Astrocyte (in vitro differentiated cells and primary cell): ENCODE data around the gene MRPL27. TPM values are rescaled to one million over a fixed set of nuclear protein-coding genes. Genes with fewer than 3 reads are reported as not detected.

Source experiments
- DNase-seq: peaks from one replicate; pipeline ENCODE4 v3.0.0-alpha.2; 2010; ENCODE audit warnings: low read depth
- FAIRE-seq: peaks from 2 replicates; lab custom pipeline; 2011; peaks lifted over from hg19 to GRCh38; lab: Jason Lieb, UNC
- H2AFZ ChIP-seq: 2 replicates; pipeline ENCODE4 v1.6.0; 2012; ENCODE audit warnings: low read depth, low read length, inconsistent platforms
- H3K27ac ChIP-seq: 2 replicates; pipeline ENCODE4 v1.5.1; 2011; ENCODE audit warnings: low read depth, low read length, inconsistent platforms
- H3K27me3 ChIP-seq: 2 replicates; pipeline ENCODE4 v1.6.0; 2011; ENCODE audit warnings: low read length, inconsistent platforms; ENCODE audit not compliant: insufficient read depth
- H3K36me3 ChIP-seq: 2 replicates; pipeline ENCODE4 v1.5.1; 2011; ENCODE audit warnings: low read length, inconsistent platforms; ENCODE audit not compliant: insufficient read depth
- H3K4me1 ChIP-seq: 2 replicates; pipeline ENCODE4 v1.5.1; 2011; ENCODE audit warnings: low read length, inconsistent platforms; ENCODE audit not compliant: insufficient read depth
- H3K4me2 ChIP-seq: 2 replicates; pipeline ENCODE4 v1.6.0; 2012; ENCODE audit warnings: low read length, inconsistent platforms
- H3K4me3 ChIP-seq: 2 replicates; pipeline ENCODE4 v1.5.1; 2011; ENCODE audit warnings: low read depth, mild to moderate bottlenecking, low read length, inconsistent platforms; ENCODE audit not compliant: insufficient read depth
- H3K79me2 ChIP-seq: 2 replicates; pipeline ENCODE4 v1.6.0; 2012; ENCODE audit warnings: mild to moderate bottlenecking, low read length, inconsistent platforms; ENCODE audit not compliant: insufficient read depth
- H3K9ac ChIP-seq: 2 replicates; pipeline ENCODE4 v1.6.0; 2012; ENCODE audit warnings: mild to moderate bottlenecking, low read length, inconsistent platforms
- H3K9me3 ChIP-seq: 2 replicates; pipeline ENCODE4 v1.5.1; 2012; ENCODE audit warnings: low read depth, mild to moderate bottlenecking, low read length, inconsistent platforms; ENCODE audit not compliant: insufficient read depth
- H4K20me1 ChIP-seq: 2 replicates; pipeline ENCODE4 v1.6.0; 2012; ENCODE audit warnings: low read length, inconsistent platforms; ENCODE audit not compliant: insufficient read depth
- H3K27ac Mint-ChIP-seq: one replicate; pipeline ENCODE4 v1.8.0; 2021; ENCODE audit warnings: mild to moderate bottlenecking, mixed read lengths; ENCODE audit not compliant: unreplicated experiment
- H3K27me3 Mint-ChIP-seq: one replicate; pipeline ENCODE4 v1.8.0; 2021; ENCODE audit warnings: low read depth, mixed read lengths; ENCODE audit not compliant: unreplicated experiment
- H3K36me3 Mint-ChIP-seq: one replicate; pipeline ENCODE4 v1.8.0; 2021; ENCODE audit warnings: low read depth, mixed read lengths; ENCODE audit not compliant: unreplicated experiment
- H3K4me1 Mint-ChIP-seq: one replicate; pipeline ENCODE4 v1.8.0; 2021; ENCODE audit warnings: low read depth, mixed read lengths; ENCODE audit not compliant: unreplicated experiment
- H3K4me3 Mint-ChIP-seq: one replicate; pipeline ENCODE4 v1.8.0; 2021; ENCODE audit warnings: mild to moderate bottlenecking, moderate library complexity, mixed read lengths; ENCODE audit not compliant: unreplicated experiment
- H3K9me3 Mint-ChIP-seq: one replicate; pipeline ENCODE4 v1.8.0; 2021; ENCODE audit warnings: mild to moderate bottlenecking, mixed read lengths; ENCODE audit not compliant: unreplicated experiment
- EZH2 ChIP-seq: IDR thresholded peaks from 2 replicates; pipeline ENCODE4 v1.6.1; 2012; ENCODE audit warnings: mild to moderate bottlenecking, low read length, inconsistent platforms; ENCODE audit not compliant: insufficient read depth
- total RNA-seq: library from RNA; stranded (reverse); gene quantifications from 2 replicates; pipeline ENCODE4 v1.2.1, GENCODE V29; 2021
- TF ChIP-seq, protein P1 (sequence below): IDR thresholded peaks from 2 replicates; pipeline ENCODE4 v1.5.1; 2011; ENCODE audit warnings: low read depth, mild to moderate bottlenecking, inconsistent platforms, low read length, moderate library complexity; ENCODE audit not compliant: insufficient read depth

Gene MRPL27
- total RNA-seq, 1 donor from 2014 or later: 57.3 TPM

DNA sequence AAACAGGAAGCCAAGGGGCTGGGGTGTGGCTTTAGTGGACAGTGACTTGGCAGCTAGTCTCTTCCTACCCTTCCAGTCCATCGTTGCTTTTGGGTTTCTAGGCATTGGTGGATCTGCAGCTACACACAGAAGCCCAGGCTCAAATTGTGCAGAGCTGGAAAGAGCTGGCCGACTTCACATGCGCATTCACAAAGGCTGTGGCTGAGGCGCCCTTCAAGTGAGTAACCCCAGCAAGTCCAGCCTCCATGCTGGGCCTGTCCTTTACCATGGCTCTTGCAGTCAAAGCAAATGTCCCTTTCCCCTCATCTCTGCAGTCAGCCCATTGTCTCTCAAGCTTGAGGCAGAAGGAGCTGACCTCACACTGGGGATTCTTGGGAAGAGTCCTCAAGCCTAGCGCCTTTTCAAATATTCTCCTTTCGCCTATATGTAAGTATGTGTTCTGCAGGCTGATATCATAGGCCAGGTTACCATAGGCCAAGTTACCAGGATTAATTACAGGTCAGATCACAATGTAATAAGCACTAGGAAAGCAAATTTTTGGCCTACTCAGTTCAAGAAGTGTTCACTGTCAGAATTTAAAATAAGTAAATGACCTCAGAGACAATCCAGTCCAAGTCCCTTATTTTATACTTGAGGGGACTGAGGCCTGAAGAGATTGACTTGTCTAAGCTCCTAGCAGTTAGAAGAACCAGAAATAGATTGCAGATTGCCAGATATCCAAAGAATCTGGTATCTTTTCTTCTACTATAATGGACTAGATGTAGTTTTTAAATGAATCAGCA lies 6.6 kb upstream of the MRPL27 start:
- peaks cover 51% of the 10 kb centered on the region for H4K20me1 ChIP-seq
- no peaks in the 10 kb centered on the region for H3K9me3 ChIP-seq
- H3K4me1 ChIP-seq: peaks cover 5% of the 10 kb centered on the region
- H3K4me2 ChIP-seq: no peak overlapping the region
- Mint-ChIP-seq H3K4me1 (peaks cover 4% of the 10 kb centered on the region), H3K36me3 (peaks cover 8% of the 10 kb centered on the region), H3K9me3 (no peaks in the 10 kb centered on the region), H3K27me3 (no peaks in the 10 kb centered on the region), H3K27ac (no peak overlapping the region), H3K4me3 (no peak overlapping the region)
- TF ChIP-seq, protein P1, sequence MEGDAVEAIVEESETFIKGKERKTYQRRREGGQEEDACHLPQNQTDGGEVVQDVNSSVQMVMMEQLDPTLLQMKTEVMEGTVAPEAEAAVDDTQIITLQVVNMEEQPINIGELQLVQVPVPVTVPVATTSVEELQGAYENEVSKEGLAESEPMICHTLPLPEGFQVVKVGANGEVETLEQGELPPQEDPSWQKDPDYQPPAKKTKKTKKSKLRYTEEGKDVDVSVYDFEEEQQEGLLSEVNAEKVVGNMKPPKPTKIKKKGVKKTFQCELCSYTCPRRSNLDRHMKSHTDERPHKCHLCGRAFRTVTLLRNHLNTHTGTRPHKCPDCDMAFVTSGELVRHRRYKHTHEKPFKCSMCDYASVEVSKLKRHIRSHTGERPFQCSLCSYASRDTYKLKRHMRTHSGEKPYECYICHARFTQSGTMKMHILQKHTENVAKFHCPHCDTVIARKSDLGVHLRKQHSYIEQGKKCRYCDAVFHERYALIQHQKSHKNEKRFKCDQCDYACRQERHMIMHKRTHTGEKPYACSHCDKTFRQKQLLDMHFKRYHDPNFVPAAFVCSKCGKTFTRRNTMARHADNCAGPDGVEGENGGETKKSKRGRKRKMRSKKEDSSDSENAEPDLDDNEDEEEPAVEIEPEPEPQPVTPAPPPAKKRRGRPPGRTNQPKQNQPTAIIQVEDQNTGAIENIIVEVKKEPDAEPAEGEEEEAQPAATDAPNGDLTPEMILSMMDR: no peak
- no peak for TF ChIP-seq EZH2
- no peaks in the 10 kb centered on the region for H3K27me3 ChIP-seq
- no peak overlapping the region for H3K4me3 ChIP-seq
- H3K79me2 ChIP-seq: no peaks in the 10 kb centered on the region
- H3K36me3 ChIP-seq: peaks cover 44% of the 10 kb centered on the region
- no peak overlapping the region for H2AFZ ChIP-seq
- DNase-seq: no peak
- no peak overlapping the region for H3K9ac ChIP-seq
- no peak for FAIRE-seq
- no peak overlapping the region for H3K27ac ChIP-seq

DNA sequence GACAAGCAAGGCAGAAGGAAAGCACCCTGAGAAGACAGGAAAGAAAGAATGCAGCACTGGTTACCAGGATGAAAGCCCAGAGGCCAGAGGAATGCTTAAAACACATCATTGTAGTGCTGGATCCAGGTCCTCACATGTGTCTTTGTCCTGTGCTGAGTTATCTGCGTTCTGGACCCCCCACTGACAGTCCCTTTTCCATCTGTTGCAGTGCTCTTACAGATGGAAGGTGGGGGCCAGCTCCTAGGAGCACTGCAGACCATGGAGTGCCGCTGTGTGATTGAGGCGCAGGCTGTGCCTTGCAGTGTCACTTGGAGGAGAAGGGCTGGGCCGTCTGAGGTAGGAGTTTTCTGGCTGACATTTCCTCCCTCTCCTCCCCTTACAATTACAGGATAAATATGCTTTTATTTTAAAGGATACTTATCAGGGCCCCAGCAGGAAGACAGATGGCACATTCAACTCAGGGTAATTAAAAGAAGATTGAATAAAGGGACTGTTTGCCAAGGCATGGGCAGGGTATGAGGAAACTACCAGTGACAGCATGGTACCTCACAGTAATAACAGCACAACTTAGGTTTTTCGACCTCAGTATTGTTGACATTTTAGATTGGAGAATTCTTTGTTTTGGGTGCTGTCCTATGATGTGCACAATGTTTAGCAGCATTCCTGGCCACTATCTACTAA lies 3.0 kb upstream of the MRPL27 start:
- H3K27me3 Mint-ChIP-seq: no peaks in the 10 kb centered on the region
- H3K27ac Mint-ChIP-seq: no peak overlapping the region
- no peaks in the 10 kb centered on the region for H3K9me3 ChIP-seq

More for the DNA sequence above, 3.0 kb upstream of the MRPL27 start:
- TF ChIP-seq, protein P1: no peak
- no peak for TF ChIP-seq EZH2
- no peaks in the 10 kb centered on the region for H3K27me3 ChIP-seq
- no peak overlapping the region for H3K4me3 ChIP-seq
- no peak overlapping the region for H2AFZ ChIP-seq
- H3K9ac ChIP-seq: no peak overlapping the region
- H3K79me2 ChIP-seq: peaks cover 19% of the 10 kb centered on the region
- no peak for FAIRE-seq
- peaks cover 8% of the 10 kb centered on the region for H3K36me3 Mint-ChIP-seq
- H3K9me3 Mint-ChIP-seq: no peaks in the 10 kb centered on the region
- peaks cover 19% of the 10 kb centered on the region for H3K36me3 ChIP-seq
- peaks cover 18% of the 10 kb centered on the region for H3K4me1 ChIP-seq
- no peak overlapping the region for H3K27ac ChIP-seq
- DNase-seq: no peak
- peaks cover 13% of the 10 kb centered on the region for H3K4me1 Mint-ChIP-seq
- H3K4me3 Mint-ChIP-seq: no peak overlapping the region
- H3K4me2 ChIP-seq: no peak overlapping the region
- peaks cover 27% of the 10 kb centered on the region for H4K20me1 ChIP-seq
